ENCODE results near the gene BAHCC1. TPM values are rescaled to one million over a fixed set of nuclear protein-coding genes. Genes with fewer than 3 reads are reported as not detected.

The BAHCC1 gene
- total and polyA plus RNA-seq, 2 donors (not counting 1 experiment from before 2014, with no cell fraction given): 1.8 to 7.3 TPM

GRCh38 chr17:81463506-81463905, 68.2 kb downstream of the BAHCC1 start:
- Histone ChIP-seq H3K36me3 (ENCODE audit: control insufficient read depth, insufficient read depth, low read length) (peaks cover 7% of the 10 kb centered on the region), H3K9me3 (ENCODE audit: control insufficient read depth, insufficient read depth, low read depth, low read length) (no peaks in the 10 kb centered on the region), H3K27me3 (ENCODE audit: control insufficient read depth, insufficient read depth, low read length) (no peaks in the 10 kb centered on the region), H2AFZ (ENCODE audit: low read length) (no peak overlapping the region), H3K4me1 (ENCODE audit: control insufficient read depth, extremely low read depth, insufficient read depth, low read length) (no peaks in the 10 kb centered on the region), H3K4me3 (replicated peaks in 1 of 4; ENCODE audit: control extremely low read depth in 1 of 4, insufficient read depth in 1 of 4, low read depth in 3 of 4, low read length in 4 of 4) (no peak overlapping the region), H3K79me2 (ENCODE audit: control insufficient read depth, insufficient read depth, low read length) (no peaks in the 10 kb centered on the region), H3K4me2 (ENCODE audit: extremely low read depth, insufficient read depth, low read length) (no peak overlapping the region), H4K20me1 (ENCODE audit: control insufficient read depth, extremely low read depth, insufficient read depth, low read length) (no peaks in the 10 kb centered on the region), H3K27ac (ENCODE audit: insufficient read depth, low read length) (no peak overlapping the region), H3K9ac (ENCODE audit: insufficient read depth, low read length) (no peak overlapping the region)
- TF ChIP-seq EZH2 (IDR thresholded peaks at IDR 0.05; ENCODE audit: low read length, missing control alignments) (no peak), CTCF (conservative IDR thresholded peaks at IDR 0.05 in 1 of 2, IDR thresholded peaks at IDR 0.05 in 1 of 2; ENCODE audit: low read depth in 1 of 2, low read length in 2 of 2) (no peak)
- no peak for DNase-seq (ENCODE audit: low read depth in 2 of 2)

GRCh38 chr17:81464586-81464985, 69.3 kb downstream of the BAHCC1 start:
- no peak overlapping the region for H3K4me3 ChIP-seq (replicated peaks in 1 of 4; ENCODE audit: control extremely low read depth in 1 of 4, insufficient read depth in 1 of 4, low read depth in 3 of 4, low read length in 4 of 4)
- no peaks in the 10 kb centered on the region for H4K20me1 ChIP-seq (ENCODE audit: control insufficient read depth, extremely low read depth, insufficient read depth, low read length)
- no peak for DNase-seq (ENCODE audit: low read depth in 2 of 2)
- no peaks in the 10 kb centered on the region for H3K79me2 ChIP-seq (ENCODE audit: control insufficient read depth, insufficient read depth, low read length)
- H3K27ac ChIP-seq (ENCODE audit: insufficient read depth, low read length): no peak overlapping the region
- H3K9ac ChIP-seq (ENCODE audit: insufficient read depth, low read length): no peak overlapping the region
- H3K9me3 ChIP-seq (ENCODE audit: control insufficient read depth, insufficient read depth, low read depth, low read length): no peaks in the 10 kb centered on the region
- TF ChIP-seq EZH2 (IDR thresholded peaks at IDR 0.05; ENCODE audit: low read length, missing control alignments): no peak
- no peak for TF ChIP-seq CTCF (conservative IDR thresholded peaks at IDR 0.05 in 1 of 2, IDR thresholded peaks at IDR 0.05 in 1 of 2; ENCODE audit: low read depth in 1 of 2, low read length in 2 of 2)
- peaks cover 7% of the 10 kb centered on the region for H3K36me3 ChIP-seq (ENCODE audit: control insufficient read depth, insufficient read depth, low read length)
- no peaks in the 10 kb centered on the region for H3K4me1 ChIP-seq (ENCODE audit: control insufficient read depth, extremely low read depth, insufficient read depth, low read length)
- no peak overlapping the region for H3K4me2 ChIP-seq (ENCODE audit: extremely low read depth, insufficient read depth, low read length)
- H2AFZ ChIP-seq (ENCODE audit: low read length): no peak overlapping the region
- no peaks in the 10 kb centered on the region for H3K27me3 ChIP-seq (ENCODE audit: control insufficient read depth, insufficient read depth, low read length)

GRCh38 chr17:81465910-81466309, 70.7 kb downstream of the BAHCC1 start:
- H3K27ac ChIP-seq (ENCODE audit: insufficient read depth, low read length): no peak overlapping the region
- no peaks in the 10 kb centered on the region for H4K20me1 ChIP-seq (ENCODE audit: control insufficient read depth, extremely low read depth, insufficient read depth, low read length)
- no peak overlapping the region for H3K4me2 ChIP-seq (ENCODE audit: extremely low read depth, insufficient read depth, low read length)
- no peak overlapping the region for H2AFZ ChIP-seq (ENCODE audit: low read length)
- peaks cover 7% of the 10 kb centered on the region for H3K36me3 ChIP-seq (ENCODE audit: control insufficient read depth, insufficient read depth, low read length)
- H3K79me2 ChIP-seq (ENCODE audit: control insufficient read depth, insufficient read depth, low read length): no peaks in the 10 kb centered on the region
- no peak overlapping the region for H3K4me3 ChIP-seq (replicated peaks in 1 of 4; ENCODE audit: control extremely low read depth in 1 of 4, insufficient read depth in 1 of 4, low read depth in 3 of 4, low read length in 4 of 4)
- H3K9me3 ChIP-seq (ENCODE audit: control insufficient read depth, insufficient read depth, low read depth, low read length): no peaks in the 10 kb centered on the region
- no peaks in the 10 kb centered on the region for H3K27me3 ChIP-seq (ENCODE audit: control insufficient read depth, insufficient read depth, low read length)
- no peak overlapping the region for H3K9ac ChIP-seq (ENCODE audit: insufficient read depth, low read length)
- no peaks in the 10 kb centered on the region for H3K4me1 ChIP-seq (ENCODE audit: control insufficient read depth, extremely low read depth, insufficient read depth, low read length)
- DNase-seq (ENCODE audit: low read depth in 2 of 2): no peak
- TF ChIP-seq EZH2 (IDR thresholded peaks at IDR 0.05; ENCODE audit: low read length, missing control alignments) (no peak), CTCF (conservative IDR thresholded peaks at IDR 0.05 in 1 of 2, IDR thresholded peaks at IDR 0.05 in 1 of 2; ENCODE audit: low read depth in 1 of 2, low read length in 2 of 2) (no peak)
